PC-3 (cell line): ENCODE data around the gene SERPINE2.

Experiments used
- CTCF ChIP-seq: fragments of 300-600 bp; sonication (generic); conservative IDR thresholded peaks from 2 replicates; pipeline ENCODE4 v1.5.1; 2017; ENCODE audit warnings: antibody characterized with exemption, low read depth, mild to moderate bottlenecking, low read length
- EZH2 ChIP-seq: fragments of 300-600 bp; sonication (generic); IDR thresholded peaks from one replicate; pipeline ENCODE4 v1.6.1; 2017; ENCODE audit warnings: antibody characterized with exemption, mild to moderate bottlenecking, low read length; ENCODE audit not compliant: unreplicated experiment
- EZH2phosphoT487 ChIP-seq: fragments of 300-600 bp; sonication (generic); IDR thresholded peaks from 2 replicates; pipeline ENCODE4 v1.6.1; 2018; ENCODE audit warnings: mild to moderate bottlenecking, antibody characterized with exemption, low read length, borderline replicate concordance

GRCh38 chr2:223945755-223946154 lies 93.3 kb downstream of the SERPINE2 start:
- TF ChIP-seq CTCF (no peak), EZH2phosphoT487 (no peak), EZH2 (no peak)
